AG09309 (cell line): ENCODE data around the gene B4GALT1.
A peak's percentile ranks its signal among the peaks of the same experiment; 100 is the strongest.

Experiments
- DNase-seq: peaks from one replicate; pipeline ENCODE4 v3.0.0-alpha.2; 2010; ENCODE audit warnings: low read depth
- H3K4me3 ChIP-seq: 2 replicates; pipeline ENCODE4 v1.5.1; 2011; ENCODE audit warnings: mild to moderate bottlenecking, low read depth, low read length, moderate library complexity; ENCODE audit not compliant: control insufficient read depth
- TF ChIP-seq, protein P1 (sequence below): IDR thresholded peaks from 2 replicates; pipeline ENCODE4 v1.5.1; 2011; ENCODE audit warnings: mild to moderate bottlenecking, low read depth, low read length, inconsistent platforms; ENCODE audit not compliant: insufficient read depth, control insufficient read depth; ENCODE audit errors: missing control alignments

The B4GALT1 gene, protein sequence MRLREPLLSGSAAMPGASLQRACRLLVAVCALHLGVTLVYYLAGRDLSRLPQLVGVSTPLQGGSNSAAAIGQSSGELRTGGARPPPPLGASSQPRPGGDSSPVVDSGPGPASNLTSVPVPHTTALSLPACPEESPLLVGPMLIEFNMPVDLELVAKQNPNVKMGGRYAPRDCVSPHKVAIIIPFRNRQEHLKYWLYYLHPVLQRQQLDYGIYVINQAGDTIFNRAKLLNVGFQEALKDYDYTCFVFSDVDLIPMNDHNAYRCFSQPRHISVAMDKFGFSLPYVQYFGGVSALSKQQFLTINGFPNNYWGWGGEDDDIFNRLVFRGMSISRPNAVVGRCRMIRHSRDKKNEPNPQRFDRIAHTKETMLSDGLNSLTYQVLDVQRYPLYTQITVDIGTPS

GRCh38 chr9:33167084-33167971 lies at the start of gene B4GALT1:
Gene B4GALT1, minus strand, starts transcription at chr9:33167336. Its CDS starts 167 bp downstream, at chr9:33167169.
- DNase-seq = peak; percentile 79
- peak within 1 kb of the TSS; percentile 95 for H3K4me3 ChIP-seq
- TF ChIP-seq, protein P1, sequence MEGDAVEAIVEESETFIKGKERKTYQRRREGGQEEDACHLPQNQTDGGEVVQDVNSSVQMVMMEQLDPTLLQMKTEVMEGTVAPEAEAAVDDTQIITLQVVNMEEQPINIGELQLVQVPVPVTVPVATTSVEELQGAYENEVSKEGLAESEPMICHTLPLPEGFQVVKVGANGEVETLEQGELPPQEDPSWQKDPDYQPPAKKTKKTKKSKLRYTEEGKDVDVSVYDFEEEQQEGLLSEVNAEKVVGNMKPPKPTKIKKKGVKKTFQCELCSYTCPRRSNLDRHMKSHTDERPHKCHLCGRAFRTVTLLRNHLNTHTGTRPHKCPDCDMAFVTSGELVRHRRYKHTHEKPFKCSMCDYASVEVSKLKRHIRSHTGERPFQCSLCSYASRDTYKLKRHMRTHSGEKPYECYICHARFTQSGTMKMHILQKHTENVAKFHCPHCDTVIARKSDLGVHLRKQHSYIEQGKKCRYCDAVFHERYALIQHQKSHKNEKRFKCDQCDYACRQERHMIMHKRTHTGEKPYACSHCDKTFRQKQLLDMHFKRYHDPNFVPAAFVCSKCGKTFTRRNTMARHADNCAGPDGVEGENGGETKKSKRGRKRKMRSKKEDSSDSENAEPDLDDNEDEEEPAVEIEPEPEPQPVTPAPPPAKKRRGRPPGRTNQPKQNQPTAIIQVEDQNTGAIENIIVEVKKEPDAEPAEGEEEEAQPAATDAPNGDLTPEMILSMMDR = no peak

DNA sequence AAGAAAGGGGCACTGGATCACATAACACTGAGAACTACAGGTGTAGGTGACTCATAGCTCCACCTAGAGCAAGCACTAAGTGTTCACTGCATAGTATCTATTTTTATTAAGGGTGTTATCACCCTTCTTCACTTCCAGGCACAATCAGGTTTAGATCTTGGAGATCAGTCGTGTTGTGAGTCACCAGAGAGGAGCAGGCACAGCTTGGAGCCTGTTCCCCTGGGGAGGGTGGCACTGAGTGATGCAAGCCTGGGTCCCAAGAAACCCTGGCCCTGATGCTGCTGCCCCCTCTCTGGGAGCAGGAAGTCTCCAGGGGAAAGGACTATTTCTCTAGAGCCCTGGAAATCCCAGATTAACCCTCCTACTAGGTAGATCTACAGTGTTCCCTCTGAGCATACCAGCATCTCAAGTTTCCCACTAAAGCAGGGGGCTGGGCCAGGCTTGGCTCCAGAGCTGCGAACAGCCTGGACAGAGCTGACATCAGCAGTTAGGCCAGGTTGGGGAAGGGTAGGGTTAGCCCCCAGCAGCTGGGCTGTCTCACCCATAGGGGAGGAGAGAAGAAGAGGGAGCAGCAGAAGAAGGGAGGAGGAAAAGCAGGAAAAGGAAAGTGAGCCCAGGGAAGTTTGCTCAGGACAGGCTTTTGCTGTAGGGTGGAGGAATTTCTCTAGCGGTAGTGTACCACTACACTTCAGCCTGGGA lies 44.7 kb upstream of the B4GALT1 start:
- no peak overlapping the region for H3K4me3 ChIP-seq
- TF ChIP-seq, protein P1 = no peak
- DNase-seq = no peak

DNA sequence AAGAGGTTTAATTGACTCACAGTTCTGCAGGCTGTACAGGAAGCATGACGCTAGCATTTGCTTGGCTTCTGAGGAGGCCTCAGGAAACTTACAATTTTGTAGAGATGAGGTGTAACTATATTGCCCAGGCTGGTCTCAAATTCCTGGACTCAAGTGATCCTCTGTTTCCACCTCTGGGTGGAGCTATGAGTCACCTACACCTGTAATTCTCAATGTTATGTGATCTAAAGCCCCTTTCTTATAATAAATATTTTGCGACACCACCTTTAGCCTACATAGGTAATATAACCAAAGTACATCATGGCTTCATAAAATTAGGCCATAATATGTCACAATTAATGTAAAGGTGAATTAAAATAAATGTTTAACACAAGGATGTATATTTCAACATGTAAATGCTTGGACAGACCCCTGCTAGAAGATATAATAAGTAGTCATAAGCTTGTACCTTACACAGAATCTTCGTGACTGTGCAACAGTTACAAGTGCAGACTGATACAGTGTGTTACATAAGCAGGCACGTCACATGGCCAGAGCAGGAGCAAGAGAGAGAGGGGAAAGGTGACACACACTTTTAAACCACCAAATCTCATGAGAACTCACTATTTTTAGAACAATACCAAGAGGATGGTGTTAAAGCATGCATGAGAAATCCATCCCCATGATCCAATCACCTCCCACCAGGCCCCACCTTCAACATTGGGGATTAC lies 43.0 kb upstream of the B4GALT1 start:
- TF ChIP-seq, protein P1 = no peak
- no peak for DNase-seq
- H3K4me3 ChIP-seq = no peak overlapping the region

DNA sequence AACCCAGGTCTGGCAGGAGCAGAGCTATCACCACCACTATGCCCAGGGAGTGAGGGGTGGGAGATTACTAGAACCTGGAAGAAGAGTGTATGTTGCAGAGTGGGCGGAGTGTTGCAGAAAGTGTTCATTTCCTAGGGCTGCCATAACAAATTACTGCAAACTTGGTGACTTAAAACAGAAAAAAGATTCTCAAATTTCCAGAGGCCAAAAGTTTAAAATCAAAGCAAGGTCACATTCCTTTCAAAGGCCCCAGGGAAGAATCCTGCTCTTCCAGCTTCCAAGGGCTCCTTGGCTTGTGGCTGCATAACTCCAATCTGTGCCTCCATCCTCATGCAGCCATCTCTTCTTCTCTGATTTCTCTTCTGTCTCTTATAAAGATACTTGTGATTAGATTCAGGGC lies 42.3 kb upstream of the B4GALT1 start:
- TF ChIP-seq, protein P1 = no peak

DNA sequence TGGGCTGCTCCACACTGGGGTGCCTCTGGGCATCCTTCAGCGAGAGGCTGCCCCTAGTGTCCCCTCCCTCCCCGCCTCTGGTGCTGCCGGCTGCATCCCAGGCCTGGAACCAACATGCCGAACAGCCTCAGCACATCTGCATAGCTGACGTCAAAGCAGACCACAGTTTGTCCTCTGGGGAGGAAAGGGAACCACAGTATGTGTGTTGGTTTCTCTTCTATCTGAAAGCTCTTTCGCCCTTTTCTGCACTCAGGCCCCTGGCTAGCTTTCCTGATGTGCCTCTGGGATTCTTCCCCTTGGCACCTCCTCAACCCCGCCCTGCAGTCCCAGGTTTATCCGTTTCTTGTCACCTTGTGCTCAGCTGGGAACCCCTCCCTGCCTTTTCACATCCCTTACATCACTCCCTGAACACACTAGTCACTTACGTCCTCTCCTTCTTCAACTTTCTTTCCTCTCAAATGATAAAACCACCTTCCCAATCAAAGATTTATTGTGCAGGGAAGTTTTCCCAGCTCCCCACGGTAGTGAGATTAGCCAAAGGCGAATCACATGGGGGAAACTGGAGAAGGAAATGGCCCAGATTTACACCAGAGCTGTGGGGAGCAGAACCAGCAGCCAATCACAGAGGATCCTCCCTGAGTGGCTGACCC lies 35.5 kb upstream of the B4GALT1 start:
- no peak overlapping the region for H3K4me3 ChIP-seq
- TF ChIP-seq, protein P1 = no peak
- no peak for DNase-seq

More for the DNA sequence above, 42.3 kb upstream of the B4GALT1 start:
- H3K4me3 ChIP-seq = no peak overlapping the region
- no peak for DNase-seq
